Esophagus squamous epithelium (tissue), 4 donors: ENCODE measurements around the gene UBR2.

Experiments used
- CTCF ChIP-seq, 6 experiments: fragments of 450-650 bp in 4 of 6; fragments of 200-600 bp in 2 of 6; sonication (generic) in 2 of 6; IDR thresholded peaks; one replicate each; pipeline ENCODE4 v1.5.1; 2016 to 2019; ENCODE audit warnings: antibody characterized with exemption in 6 of 6, mild to moderate bottlenecking in 4 of 6, moderate library complexity in 4 of 6
- POLR2A ChIP-seq, 4 donors: fragments of 450-650 bp; IDR thresholded peaks; one replicate each; pipeline ENCODE4 v1.6.1; 2017; ENCODE audit warnings: antibody characterized with exemption in 4 of 4, mild to moderate bottlenecking in 4 of 4, moderate library complexity in 3 of 4

GRCh38 chr6:42709871-42710270 is 146.0 kb downstream of the UBR2 start:
- TF ChIP-seq POLR2A (IDR thresholded peaks at IDR 0.05) (no peak), CTCF (IDR thresholded peaks at IDR 0.05) (no peak)
